SU-DHL-6 (cell line): Measurements from ENCODE around the gene TNKS1BP1.

Experiments used
- EZH2phosphoT487 ChIP-seq: fragments of 200-600 bp; sonication (generic), shearing (Covaris generic); conservative IDR thresholded peaks from 2 replicates; pipeline ENCODE4 v1.6.1; 2018; ENCODE audit warnings: mild to moderate bottlenecking, antibody characterized with exemption, low read length, moderate library complexity, mixed read lengths
- TF ChIP-seq, protein P1 (sequence below): fragments of 200-600 bp; sonication (generic); IDR thresholded peaks from one replicate; pipeline ENCODE4 v1.5.1; 2017; ENCODE audit warnings: antibody characterized with exemption, mild to moderate bottlenecking, low read length, moderate library complexity; ENCODE audit not compliant: insufficient read depth, poor library complexity, severe bottlenecking

DNA sequence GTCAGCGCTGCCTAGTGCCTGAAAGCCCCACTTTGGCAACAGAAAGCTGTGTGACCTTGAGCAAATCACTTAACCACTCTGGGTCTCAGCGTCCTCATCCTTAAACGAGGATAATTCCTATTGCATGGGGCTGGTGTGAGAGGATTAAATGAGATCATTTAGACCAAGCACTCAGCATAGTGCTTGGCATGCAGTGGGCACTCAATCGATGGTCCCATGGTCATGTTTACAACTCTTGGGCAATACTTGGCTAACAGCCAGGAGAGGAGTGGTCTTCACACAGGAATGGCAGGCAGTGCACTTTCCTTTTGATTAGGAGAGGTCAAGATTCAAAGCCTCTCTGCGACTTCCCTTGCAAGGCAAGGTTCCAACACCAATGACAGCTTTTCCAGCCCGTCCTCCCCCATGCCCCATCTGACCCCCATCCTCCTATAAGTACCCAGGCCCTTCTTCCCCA lies 14.1 kb downstream of the TNKS1BP1 start:
- TF ChIP-seq, protein P1, sequence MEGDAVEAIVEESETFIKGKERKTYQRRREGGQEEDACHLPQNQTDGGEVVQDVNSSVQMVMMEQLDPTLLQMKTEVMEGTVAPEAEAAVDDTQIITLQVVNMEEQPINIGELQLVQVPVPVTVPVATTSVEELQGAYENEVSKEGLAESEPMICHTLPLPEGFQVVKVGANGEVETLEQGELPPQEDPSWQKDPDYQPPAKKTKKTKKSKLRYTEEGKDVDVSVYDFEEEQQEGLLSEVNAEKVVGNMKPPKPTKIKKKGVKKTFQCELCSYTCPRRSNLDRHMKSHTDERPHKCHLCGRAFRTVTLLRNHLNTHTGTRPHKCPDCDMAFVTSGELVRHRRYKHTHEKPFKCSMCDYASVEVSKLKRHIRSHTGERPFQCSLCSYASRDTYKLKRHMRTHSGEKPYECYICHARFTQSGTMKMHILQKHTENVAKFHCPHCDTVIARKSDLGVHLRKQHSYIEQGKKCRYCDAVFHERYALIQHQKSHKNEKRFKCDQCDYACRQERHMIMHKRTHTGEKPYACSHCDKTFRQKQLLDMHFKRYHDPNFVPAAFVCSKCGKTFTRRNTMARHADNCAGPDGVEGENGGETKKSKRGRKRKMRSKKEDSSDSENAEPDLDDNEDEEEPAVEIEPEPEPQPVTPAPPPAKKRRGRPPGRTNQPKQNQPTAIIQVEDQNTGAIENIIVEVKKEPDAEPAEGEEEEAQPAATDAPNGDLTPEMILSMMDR = no peak
- no peak for TF ChIP-seq EZH2phosphoT487
